CD8-positive, alpha-beta memory T cell (primary cell): Measurements from ENCODE around the gene SLC9B2. TPM values are rescaled to one million over a fixed set of nuclear protein-coding genes. Genes with fewer than 3 reads are reported as not detected.
A peak's percentile ranks its signal among the peaks of the same experiment; 100 is the strongest.

ENCODE experiments used
- CTCF ChIA-PET: fragments of 350-600 bp; sonication (Branson Sonifier 250); formaldehyde crosslinking; loops from one replicate; lab custom pipeline; 2021; ENCODE audit warnings: antibody characterized with exemption; lab: Charles Lee
- POLR2A ChIA-PET: fragments of 350-600 bp; sonication (Branson Sonifier 250); formaldehyde crosslinking; loops from one replicate; lab custom pipeline; 2021; ENCODE audit warnings: antibody characterized with exemption; lab: Charles Lee
- DNase-seq, 5 donors: peaks; one replicate each; pipeline versions ENCODE4 v3.0.0 to v3.0.0-alpha.2; 2020 to 2022; ENCODE audit warnings: mixed read lengths in 1 of 5
- H3K27ac ChIP-seq: one replicate; pipeline ENCODE4 v1.7.0; 2013; ENCODE audit warnings: low read depth, mild to moderate bottlenecking, low read length, moderate library complexity
- H3K27me3 ChIP-seq: 2 replicates; pipeline ENCODE4 v1.7.0; 2013; ENCODE audit warnings: low read length, mild to moderate bottlenecking; ENCODE audit not compliant: insufficient read depth, poor library complexity, severe bottlenecking
- H3K36me3 ChIP-seq: 2 replicates; pipeline ENCODE4 v1.7.0; 2013; ENCODE audit warnings: mild to moderate bottlenecking, low read length, moderate library complexity; ENCODE audit not compliant: insufficient read depth
- H3K4me1 ChIP-seq: 2 replicates; pipeline ENCODE4 v1.7.0; 2013; ENCODE audit warnings: mild to moderate bottlenecking, low read length, moderate library complexity; ENCODE audit not compliant: insufficient read depth
- H3K4me3 ChIP-seq: 2 replicates; pipeline ENCODE4 v1.7.0; 2013; ENCODE audit warnings: mild to moderate bottlenecking, low read length
- H3K9me3 ChIP-seq: 2 replicates; pipeline ENCODE4 v1.7.0; 2013; ENCODE audit warnings: mild to moderate bottlenecking, low read length
- H3K27ac Mint-ChIP-seq, 8 donors: one replicate each; pipeline ENCODE4 v1.8.0; 2020 to 2021; ENCODE audit warnings: mixed read lengths in 8 of 8, mild to moderate bottlenecking in 6 of 8, inconsistent platforms in 3 of 8, moderate library complexity in 3 of 8
- H3K27me3 Mint-ChIP-seq, 2 donors: one replicate each; pipeline ENCODE4 v1.8.0; 2020 to 2021; ENCODE audit warnings: mixed read lengths in 2 of 2, mild to moderate bottlenecking in 1 of 2, moderate library complexity in 1 of 2
- H3K36me3 Mint-ChIP-seq, 3 donors: one replicate each; pipeline ENCODE4 v1.8.0; 2020 to 2021; ENCODE audit warnings: mixed read lengths in 3 of 3, inconsistent platforms in 1 of 3, mild to moderate bottlenecking in 1 of 3
- H3K4me1 Mint-ChIP-seq, 3 donors: one replicate each; pipeline ENCODE4 v1.8.0; 2020 to 2021; ENCODE audit warnings: mixed read lengths in 3 of 3, inconsistent platforms in 1 of 3, mild to moderate bottlenecking in 1 of 3
- H3K4me3 Mint-ChIP-seq, 7 donors: one replicate each; pipeline ENCODE4 v1.8.0; 2020 to 2021; ENCODE audit warnings: mixed read lengths in 7 of 7, mild to moderate bottlenecking in 6 of 7, moderate library complexity in 4 of 7, inconsistent platforms in 2 of 7
- H3K9me3 Mint-ChIP-seq, 5 donors: one replicate each; pipeline ENCODE4 v1.8.0; 2020 to 2022; ENCODE audit warnings: mixed read lengths in 5 of 5, mild to moderate bottlenecking in 3 of 5, moderate library complexity in 2 of 5, inconsistent platforms in 1 of 5
- polyA plus RNA-seq: library from polyadenylated mRNA; unstranded; fragments of 300-500 nt; fragmentation: Illumina TruSeq; gene quantifications from one replicate; pipeline ENCODE4 v1.2.3, GENCODE V29; 2021
- total RNA-seq, 2 experiments: library from RNA; stranded (reverse); gene quantifications; one replicate each; pipeline ENCODE4 v1.2.3, GENCODE V29; 2021

Gene SLC9B2
- total and polyA plus RNA-seq, 3 experiments from 2014 or later: 19.1 to 37.0 (median 35.8) TPM

GRCh38 chr4:103050736-103051436 is 25.7 kb downstream of the SLC9B2 start:
- Histone ChIP-seq H3K27me3 (no peaks in the 10 kb centered on the region), H3K9me3 (no peaks in the 10 kb centered on the region), H3K4me1 (no peaks in the 10 kb centered on the region), H3K4me3 (no peak overlapping the region), H3K27ac (no peak overlapping the region), H3K36me3 (no peaks in the 10 kb centered on the region)
- H3K27me3 Mint-ChIP-seq: no peaks in the 10 kb centered on the region
- H3K9me3 Mint-ChIP-seq: no peaks in the 10 kb centered on the region
- no peak overlapping the region for H3K4me3 Mint-ChIP-seq
- H3K4me1 Mint-ChIP-seq: peaks cover 0 to 8% (median 3%) of the 10 kb centered on the region in 3 donors
- peak overlapping the region in 4 of 8 donors; percentile 4 to 49 (median 10) for H3K27ac Mint-ChIP-seq
- POLR2A ChIA-PET: no interaction called here
- CTCF ChIA-PET: interaction anchor here (0.8 to 1.4 kb wide), 3 partner anchors 15 to 49 kb away, joined by 3 read pairs; no protein-coding TSS in a partner anchor
- peaks cover 12 to 39% (median 14%) of the 10 kb centered on the region in 3 donors for H3K36me3 Mint-ChIP-seq
- DNase-seq: no peak

- Histone ChIP-seq H3K4me1 (no peaks in the 10 kb centered on the region), H3K27me3 (no peaks in the 10 kb centered on the region), H3K36me3 (peaks cover 6% of the 10 kb centered on the region), H3K9me3 (no peaks in the 10 kb centered on the region), H3K27ac (no peak overlapping the region), H3K4me3 (no peak overlapping the region)
- ChIA-PET POLR2A (no interaction called here), CTCF (interaction anchor here (0.7 to 2.4 kb wide), 9 partner anchors 12 to 616 kb away, joined by 3 to 14 read pairs (median 3); partner anchors contain the start of gene BDH2)
- Mint-ChIP-seq H3K9me3 (no peaks in the 10 kb centered on the region), H3K4me3 (no peak overlapping the region), H3K36me3 (peaks cover 19 to 59% (median 20%) of the 10 kb centered on the region in 3 donors), H3K27me3 (no peaks in the 10 kb centered on the region), H3K4me1 (peaks cover 0 to 8% (median 3%) of the 10 kb centered on the region in 3 donors), H3K27ac (peak overlapping the region in 4 of 8 donors; percentile 11 to 74 (median 64))
- peak in 3 of 5 donors; percentile 47 to 63 (median 50) for DNase-seq
These were observed 29.9 kb downstream of the SLC9B2 start for GRCh38 chr4:103046416-103047290.

GRCh38 chr4:103044183-103044582 is 32.4 kb downstream of the SLC9B2 start:
- ChIA-PET CTCF (interaction anchor here (1.0 to 1.1 kb wide), 2 partner anchors 8 to 56 kb away, joined by 3 to 4 read pairs; partner anchors contain the start of gene BDH2), POLR2A (no interaction called here)
- peak overlapping the region in 1 of 8 donors; percentile 3 for H3K27ac Mint-ChIP-seq
- peaks cover 6% of the 10 kb centered on the region for H3K36me3 ChIP-seq
- no peaks in the 10 kb centered on the region for H3K27me3 ChIP-seq
- H3K9me3 Mint-ChIP-seq: no peaks in the 10 kb centered on the region
- no peaks in the 10 kb centered on the region for H3K4me1 ChIP-seq
- H3K4me3 Mint-ChIP-seq: no peak overlapping the region
- H3K27me3 Mint-ChIP-seq: no peaks in the 10 kb centered on the region
- peaks cover 0 to 8% (median 3%) of the 10 kb centered on the region in 3 donors for H3K4me1 Mint-ChIP-seq
- no peak for DNase-seq
- peaks cover 15 to 55% (median 20%) of the 10 kb centered on the region in 3 donors for H3K36me3 Mint-ChIP-seq
- H3K9me3 ChIP-seq: no peaks in the 10 kb centered on the region
- H3K4me3 ChIP-seq: no peak overlapping the region
- no peak overlapping the region for H3K27ac ChIP-seq

GRCh38 chr4:103036169-103036568 is 40.4 kb downstream of the SLC9B2 start:
- CTCF ChIA-PET: no interaction called here
- no peaks in the 10 kb centered on the region for H3K9me3 Mint-ChIP-seq
- Histone ChIP-seq H3K4me3 (no peak overlapping the region), H3K9me3 (no peaks in the 10 kb centered on the region), H3K4me1 (no peaks in the 10 kb centered on the region), H3K27me3 (no peaks in the 10 kb centered on the region), H3K36me3 (no peaks in the 10 kb centered on the region), H3K27ac (no peak overlapping the region)
- H3K4me1 Mint-ChIP-seq: no peaks in the 10 kb centered on the region
- peaks cover 10 to 31% (median 17%) of the 10 kb centered on the region in 3 donors for H3K36me3 Mint-ChIP-seq
- DNase-seq: no peak
- H3K27me3 Mint-ChIP-seq: no peaks in the 10 kb centered on the region
- POLR2A ChIA-PET: no interaction called here
- H3K27ac Mint-ChIP-seq: no peak overlapping the region
- H3K4me3 Mint-ChIP-seq: no peak overlapping the region

- ChIA-PET CTCF (no interaction called here), POLR2A (no interaction called here)
- H3K27me3 ChIP-seq: no peaks in the 10 kb centered on the region
- no peak for DNase-seq
- Mint-ChIP-seq H3K36me3 (peaks cover 10 to 49% (median 28%) of the 10 kb centered on the region in 3 donors), H3K4me3 (no peak overlapping the region), H3K27ac (no peak overlapping the region), H3K9me3 (no peaks in the 10 kb centered on the region), H3K27me3 (no peaks in the 10 kb centered on the region), H3K4me1 (no peaks in the 10 kb centered on the region)
- H3K36me3 ChIP-seq: no peaks in the 10 kb centered on the region
- H3K4me1 ChIP-seq: no peaks in the 10 kb centered on the region
- H3K27ac ChIP-seq: no peak overlapping the region
- H3K4me3 ChIP-seq: no peak overlapping the region
- H3K9me3 ChIP-seq: no peaks in the 10 kb centered on the region
These were observed 44.0 kb downstream of the SLC9B2 start for GRCh38 chr4:103032574-103032973.

GRCh38 chr4:103030791-103031190 is 45.8 kb downstream of the SLC9B2 start:
- no peaks in the 10 kb centered on the region for H3K36me3 ChIP-seq
- no peaks in the 10 kb centered on the region for H3K4me1 ChIP-seq
- POLR2A ChIA-PET: no interaction called here
- Mint-ChIP-seq H3K27ac (no peak overlapping the region), H3K27me3 (no peaks in the 10 kb centered on the region), H3K9me3 (no peaks in the 10 kb centered on the region), H3K36me3 (peaks cover 3 to 48% (median 18%) of the 10 kb centered on the region in 3 donors), H3K4me1 (no peaks in the 10 kb centered on the region), H3K4me3 (no peak overlapping the region)
- CTCF ChIA-PET: no interaction called here
- no peak for DNase-seq
- no peak overlapping the region for H3K27ac ChIP-seq
- no peaks in the 10 kb centered on the region for H3K27me3 ChIP-seq
- no peaks in the 10 kb centered on the region for H3K9me3 ChIP-seq
- H3K4me3 ChIP-seq: no peak overlapping the region

GRCh38 chr4:103029300-103029699 is 47.3 kb downstream of the SLC9B2 start:
- CTCF ChIA-PET: interaction anchor here (1.5 kb wide), 1 partner anchor 9 kb away, joined by 3 read pairs; the partner anchor contains the start of gene SLC9B1
- Histone ChIP-seq H3K27me3 (no peaks in the 10 kb centered on the region), H3K4me3 (no peak overlapping the region), H3K36me3 (no peaks in the 10 kb centered on the region), H3K27ac (no peak overlapping the region), H3K4me1 (no peaks in the 10 kb centered on the region), H3K9me3 (no peaks in the 10 kb centered on the region)
- Mint-ChIP-seq H3K36me3 (peaks cover 3 to 44% (median 14%) of the 10 kb centered on the region in 3 donors), H3K9me3 (no peaks in the 10 kb centered on the region), H3K27me3 (no peaks in the 10 kb centered on the region), H3K27ac (no peak overlapping the region), H3K4me3 (no peak overlapping the region), H3K4me1 (no peaks in the 10 kb centered on the region)
- POLR2A ChIA-PET: interaction anchor here (0.6 kb wide), 1 partner anchor 9 kb away, joined by 3 read pairs; no protein-coding TSS in a partner anchor
- no peak for DNase-seq
